Measurements from ENCODE around the gene SIAH3. TPM values are rescaled to one million over a fixed set of nuclear protein-coding genes. Genes with fewer than 3 reads are reported as not detected.

SIAH3 gene
- total RNA-seq, 2 experiments from 2014 or later: not detected

DNA sequence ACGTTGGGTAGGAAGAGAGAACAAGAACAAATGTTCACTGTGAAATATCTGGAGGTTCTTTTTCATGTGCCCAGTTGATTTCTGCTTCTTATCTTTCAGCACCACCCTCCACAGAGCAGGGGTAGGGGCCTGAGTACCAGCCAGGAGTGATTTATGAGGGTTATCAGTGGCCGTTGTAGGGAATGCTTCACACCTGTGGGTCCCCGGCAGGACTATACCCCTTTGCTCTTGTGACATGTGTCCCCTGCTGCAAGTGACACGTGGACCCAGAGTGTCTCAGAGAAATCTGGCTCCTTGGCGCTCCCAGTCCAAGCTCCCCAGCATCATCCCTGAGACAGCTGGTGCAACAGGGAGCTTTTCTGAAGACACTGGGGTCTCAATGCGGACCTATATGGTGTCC lies 29.7 kb downstream of the SIAH3 start:
- Histone ChIP-seq H3K36me3 (ENCODE audit: insufficient read depth, low read length) (no peaks in the 10 kb centered on the region), H3K27ac (ENCODE audit: low read depth, low read length, poor library complexity, severe bottlenecking) (no peak overlapping the region), H3K4me2 (ENCODE audit: low read length) (no peak overlapping the region), H3K9me3 (ENCODE audit: low read length) (no peaks in the 10 kb centered on the region), H3K4me1 (ENCODE audit: insufficient read depth, low read length, poor library complexity, severe bottlenecking) (no peaks in the 10 kb centered on the region), H3K4me3 (ENCODE audit: low read depth, low read length, poor library complexity, severe bottlenecking) (no peak overlapping the region), H3K9me2 (ENCODE audit: insufficient read depth, low read length) (no peaks in the 10 kb centered on the region), H2AFZ (ENCODE audit: low read length) (no peak overlapping the region), H4K20me1 (ENCODE audit: insufficient read depth, low read length) (no peaks in the 10 kb centered on the region), H3K79me2 (ENCODE audit: insufficient read depth, low read depth, low read length) (no peaks in the 10 kb centered on the region)
- no peak for DNase-seq (ENCODE audit: low spot score)
- TF ChIP-seq, protein P1, sequence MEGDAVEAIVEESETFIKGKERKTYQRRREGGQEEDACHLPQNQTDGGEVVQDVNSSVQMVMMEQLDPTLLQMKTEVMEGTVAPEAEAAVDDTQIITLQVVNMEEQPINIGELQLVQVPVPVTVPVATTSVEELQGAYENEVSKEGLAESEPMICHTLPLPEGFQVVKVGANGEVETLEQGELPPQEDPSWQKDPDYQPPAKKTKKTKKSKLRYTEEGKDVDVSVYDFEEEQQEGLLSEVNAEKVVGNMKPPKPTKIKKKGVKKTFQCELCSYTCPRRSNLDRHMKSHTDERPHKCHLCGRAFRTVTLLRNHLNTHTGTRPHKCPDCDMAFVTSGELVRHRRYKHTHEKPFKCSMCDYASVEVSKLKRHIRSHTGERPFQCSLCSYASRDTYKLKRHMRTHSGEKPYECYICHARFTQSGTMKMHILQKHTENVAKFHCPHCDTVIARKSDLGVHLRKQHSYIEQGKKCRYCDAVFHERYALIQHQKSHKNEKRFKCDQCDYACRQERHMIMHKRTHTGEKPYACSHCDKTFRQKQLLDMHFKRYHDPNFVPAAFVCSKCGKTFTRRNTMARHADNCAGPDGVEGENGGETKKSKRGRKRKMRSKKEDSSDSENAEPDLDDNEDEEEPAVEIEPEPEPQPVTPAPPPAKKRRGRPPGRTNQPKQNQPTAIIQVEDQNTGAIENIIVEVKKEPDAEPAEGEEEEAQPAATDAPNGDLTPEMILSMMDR (conservative IDR thresholded peaks at IDR 0.05; ENCODE audit: low read length): no peak
- no peak for TF ChIP-seq EZH2phosphoT487 (IDR thresholded peaks at IDR 0.05; ENCODE audit: borderline replicate concordance, low read depth, low read length)
- intact Hi-C loops (cut with micrococcal nuclease; ENCODE audit: unreplicated experiment): no loop called here
- CTCF ChIA-PET (ENCODE audit: unreplicated experiment): no interaction called here
- no TSS peak for BruUV-seq (replicated peaks)
- POLR2A ChIA-PET: no interaction called here

DNA sequence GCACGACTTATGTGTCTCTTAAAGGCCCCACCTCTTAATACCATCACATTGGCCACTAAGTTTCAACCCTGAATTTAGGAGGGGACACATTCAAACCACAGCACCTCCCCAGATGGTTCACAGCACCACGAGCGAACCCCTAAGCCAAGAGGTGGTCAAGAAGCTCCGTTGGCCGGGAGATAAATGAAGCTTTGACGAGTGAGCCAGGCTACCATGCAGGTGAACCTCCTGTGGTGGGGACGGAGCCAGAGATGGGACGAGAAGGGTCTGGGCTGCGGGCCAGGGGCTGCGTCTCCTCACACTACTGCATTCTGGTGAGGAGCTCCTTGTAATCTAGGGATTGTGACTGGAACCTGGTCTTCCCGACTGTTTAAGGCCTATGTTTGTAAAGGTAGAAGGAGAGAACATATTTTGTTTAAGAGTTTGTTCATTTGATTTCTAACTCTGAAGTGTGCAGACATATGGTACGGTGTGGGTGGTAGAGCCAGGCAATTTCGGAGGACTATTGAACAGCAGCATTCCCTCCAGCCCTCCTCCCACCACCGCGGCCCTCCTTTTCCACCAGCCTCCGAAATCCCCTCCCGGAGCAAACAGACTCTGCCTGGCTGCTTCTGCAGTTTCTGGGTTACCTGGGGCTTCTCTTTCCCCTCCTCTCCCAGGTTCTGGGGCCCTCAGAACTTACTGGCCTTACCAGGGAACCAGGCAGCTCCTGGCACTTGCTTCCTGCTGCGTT lies 31.3 kb downstream of the SIAH3 start:
- no peaks in the 10 kb centered on the region for H3K9me3 ChIP-seq (ENCODE audit: low read length)
- BruUV-seq (replicated peaks): no TSS peak
- DNase-seq (ENCODE audit: low spot score): no peak
- H3K79me2 ChIP-seq (ENCODE audit: insufficient read depth, low read depth, low read length): no peaks in the 10 kb centered on the region
- H4K20me1 ChIP-seq (ENCODE audit: insufficient read depth, low read length): no peaks in the 10 kb centered on the region
- no peak overlapping the region for H2AFZ ChIP-seq (ENCODE audit: low read length)
- no peak overlapping the region for H3K27ac ChIP-seq (ENCODE audit: low read depth, low read length, poor library complexity, severe bottlenecking)
- TF ChIP-seq, protein P1 (conservative IDR thresholded peaks at IDR 0.05; ENCODE audit: low read length): no peak
- no peak for TF ChIP-seq EZH2phosphoT487 (IDR thresholded peaks at IDR 0.05; ENCODE audit: borderline replicate concordance, low read depth, low read length)
- H3K9me2 ChIP-seq (ENCODE audit: insufficient read depth, low read length): no peaks in the 10 kb centered on the region
- POLR2A ChIA-PET: no interaction called here
- H3K4me3 ChIP-seq (ENCODE audit: low read depth, low read length, poor library complexity, severe bottlenecking): no peak overlapping the region
- no peaks in the 10 kb centered on the region for H3K36me3 ChIP-seq (ENCODE audit: insufficient read depth, low read length)
- CTCF ChIA-PET (ENCODE audit: unreplicated experiment): interaction anchor here (0.7 kb wide), 1 partner anchor 12 kb away, joined by 3 read pairs; no protein-coding TSS in a partner anchor
- no peaks in the 10 kb centered on the region for H3K4me1 ChIP-seq (ENCODE audit: insufficient read depth, low read length, poor library complexity, severe bottlenecking)
- H3K4me2 ChIP-seq (ENCODE audit: low read length): no peak overlapping the region
- intact Hi-C loops (cut with micrococcal nuclease; ENCODE audit: unreplicated experiment): no loop called here

DNA sequence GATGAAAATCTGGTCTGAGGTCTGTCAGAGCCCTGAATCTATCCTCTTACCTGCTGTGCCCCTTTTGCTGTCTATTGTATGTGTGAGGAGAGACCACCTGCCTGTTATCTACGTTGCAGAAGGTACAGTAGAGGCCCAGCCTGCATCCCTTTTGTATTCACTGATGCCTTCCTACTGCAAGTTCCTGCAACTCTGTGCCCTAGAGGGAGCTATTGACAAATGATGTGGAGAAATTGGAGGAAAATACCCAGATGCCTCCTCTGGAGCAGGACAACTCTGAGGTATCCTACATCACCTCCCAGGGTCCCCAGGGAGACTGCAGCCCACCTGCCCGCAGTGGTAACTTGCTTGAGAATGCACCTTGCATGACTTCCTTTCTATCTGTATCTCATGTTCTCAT lies 33.7 kb downstream of the SIAH3 start:
- POLR2A ChIA-PET: no interaction called here
- Histone ChIP-seq H3K9me2 (ENCODE audit: insufficient read depth, low read length) (no peaks in the 10 kb centered on the region), H3K4me3 (ENCODE audit: low read depth, low read length, poor library complexity, severe bottlenecking) (no peak overlapping the region), H3K36me3 (ENCODE audit: insufficient read depth, low read length) (no peaks in the 10 kb centered on the region), H3K79me2 (ENCODE audit: insufficient read depth, low read depth, low read length) (no peaks in the 10 kb centered on the region), H3K27ac (ENCODE audit: low read depth, low read length, poor library complexity, severe bottlenecking) (no peak overlapping the region), H3K9me3 (ENCODE audit: low read length) (no peaks in the 10 kb centered on the region), H4K20me1 (ENCODE audit: insufficient read depth, low read length) (no peaks in the 10 kb centered on the region), H3K4me1 (ENCODE audit: insufficient read depth, low read length, poor library complexity, severe bottlenecking) (no peaks in the 10 kb centered on the region), H2AFZ (ENCODE audit: low read length) (no peak overlapping the region), H3K4me2 (ENCODE audit: low read length) (no peak overlapping the region)
- CTCF ChIA-PET (ENCODE audit: unreplicated experiment): no interaction called here
- DNase-seq (ENCODE audit: low spot score): no peak
- TF ChIP-seq, protein P1 (conservative IDR thresholded peaks at IDR 0.05; ENCODE audit: low read length): 0 out of 2 replicates have a peak, but pooled peaks have one; percentile 32
- TF ChIP-seq EZH2phosphoT487 (IDR thresholded peaks at IDR 0.05; ENCODE audit: borderline replicate concordance, low read depth, low read length): no peak
- BruUV-seq (replicated peaks): no TSS peak
- intact Hi-C loops (cut with micrococcal nuclease; ENCODE audit: unreplicated experiment): no loop called here
